Activated CD8-positive, alpha-beta memory T cell treated with anti-CD3 and anti-CD28 coated beads for 24 hours (primary cell): ENCODE measurements around the gene MEX3D.
"Not testable (repeated sequence)": the region's sequence is repeated elsewhere in the genome, so short reads cannot be mapped to it uniquely, and the experiment has no call there.

Experiments
- DNase-seq: peaks from one replicate; pipeline ENCODE4 v3.0.0-alpha.2; 2020

MEX3D gene

DNA sequence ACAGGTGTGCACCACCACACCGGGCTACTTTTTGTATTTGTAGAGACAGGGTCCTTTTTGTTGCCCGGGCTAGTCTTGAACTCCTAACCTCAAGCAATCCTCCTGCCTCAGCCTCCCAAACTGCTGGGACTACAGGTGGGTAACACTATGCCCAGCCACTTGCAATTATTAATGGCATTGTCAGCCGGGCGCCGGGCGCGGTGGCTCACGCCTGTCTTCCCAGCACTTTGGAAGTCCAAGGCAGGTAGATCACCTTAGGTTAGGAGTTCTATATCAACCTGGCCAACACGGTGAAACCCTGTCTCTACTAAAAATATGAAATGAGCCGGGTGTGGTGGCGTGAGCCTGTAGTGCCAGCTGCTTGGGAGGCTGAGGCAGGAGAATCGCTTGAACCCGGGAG lies 2.7 kb upstream of the MEX3D start:
- no peak for DNase-seq

DNA sequence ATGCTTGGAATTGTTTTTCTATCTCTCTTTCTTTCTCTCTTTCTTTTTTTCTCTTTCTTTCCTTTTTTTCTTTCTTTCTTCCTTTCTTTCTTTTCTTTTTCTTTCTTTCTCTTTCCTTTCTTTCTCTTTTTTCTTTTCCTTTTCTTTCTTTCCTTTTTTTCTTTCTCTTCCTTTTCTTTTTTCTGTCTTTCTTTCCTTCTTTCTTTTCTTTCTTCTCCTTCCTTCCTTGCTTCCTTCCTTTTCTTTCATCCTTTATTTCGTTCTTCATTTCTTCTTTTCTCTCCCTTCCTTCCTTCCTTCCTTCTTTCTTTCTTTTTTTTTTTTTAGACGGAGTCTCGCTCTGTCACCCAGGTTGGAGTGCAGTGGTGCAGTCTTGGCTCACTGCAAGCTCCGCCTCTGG lies 1.9 kb upstream of the MEX3D start:
- DNase-seq: no peak

DNA sequence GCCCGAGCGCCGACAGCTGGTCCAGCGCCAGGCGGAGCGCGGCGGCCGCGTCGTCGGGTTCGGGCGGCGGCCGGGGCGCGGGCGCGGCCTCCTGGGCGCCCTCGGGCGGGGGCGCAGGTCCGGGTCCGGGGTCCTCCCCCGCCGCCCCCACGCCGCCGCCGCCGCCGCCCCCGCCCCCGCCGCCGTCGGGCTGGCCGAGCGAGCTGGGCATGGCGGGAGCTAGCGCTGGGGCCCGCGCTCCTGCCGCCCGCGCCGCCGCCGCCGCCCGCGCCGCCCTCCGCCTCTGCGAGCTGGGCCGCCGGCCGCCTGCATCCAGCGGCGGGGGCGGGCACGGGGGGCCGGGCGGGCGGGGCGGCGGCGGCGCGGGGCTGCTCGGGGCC lies 287 bp downstream of the MEX3D start:
- no peak for DNase-seq

DNA sequence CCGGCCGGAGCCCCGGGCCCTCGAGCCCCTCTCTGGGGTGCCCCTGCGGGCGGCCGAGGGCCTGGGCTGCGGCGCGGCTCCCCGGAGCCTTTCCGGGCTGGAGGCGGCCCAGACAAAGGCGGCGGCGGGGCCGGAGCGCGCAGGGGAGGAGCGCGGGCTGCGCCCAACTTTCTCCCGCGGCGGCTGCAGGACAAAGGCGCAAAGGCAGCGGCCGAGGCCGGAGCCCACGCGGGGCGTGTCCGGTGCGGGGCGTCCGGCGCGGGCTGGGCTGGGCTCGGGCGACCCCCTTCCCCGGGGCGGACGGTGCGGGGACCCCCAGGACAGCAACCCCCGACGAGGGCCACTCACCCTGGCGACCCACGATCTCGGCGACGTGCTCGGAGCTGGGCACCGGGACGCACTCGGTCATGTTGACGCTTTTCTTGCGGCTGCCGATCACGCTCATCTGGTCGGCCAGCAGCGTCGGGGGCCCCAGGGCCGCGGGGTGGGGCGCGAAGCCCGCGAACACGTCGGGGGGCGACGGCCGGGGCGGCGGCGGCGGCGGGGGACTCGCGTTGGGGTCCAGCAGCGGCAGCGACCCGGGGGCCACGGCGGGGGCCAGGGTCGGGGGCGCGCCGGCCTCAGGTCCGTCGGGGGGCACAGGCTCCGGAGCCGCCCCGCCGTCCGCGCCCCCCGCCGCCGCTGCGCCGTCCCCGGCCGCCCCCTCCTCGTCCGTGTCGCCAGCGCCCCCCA lies 843 bp downstream of the MEX3D start:
- no peak for DNase-seq

DNA sequence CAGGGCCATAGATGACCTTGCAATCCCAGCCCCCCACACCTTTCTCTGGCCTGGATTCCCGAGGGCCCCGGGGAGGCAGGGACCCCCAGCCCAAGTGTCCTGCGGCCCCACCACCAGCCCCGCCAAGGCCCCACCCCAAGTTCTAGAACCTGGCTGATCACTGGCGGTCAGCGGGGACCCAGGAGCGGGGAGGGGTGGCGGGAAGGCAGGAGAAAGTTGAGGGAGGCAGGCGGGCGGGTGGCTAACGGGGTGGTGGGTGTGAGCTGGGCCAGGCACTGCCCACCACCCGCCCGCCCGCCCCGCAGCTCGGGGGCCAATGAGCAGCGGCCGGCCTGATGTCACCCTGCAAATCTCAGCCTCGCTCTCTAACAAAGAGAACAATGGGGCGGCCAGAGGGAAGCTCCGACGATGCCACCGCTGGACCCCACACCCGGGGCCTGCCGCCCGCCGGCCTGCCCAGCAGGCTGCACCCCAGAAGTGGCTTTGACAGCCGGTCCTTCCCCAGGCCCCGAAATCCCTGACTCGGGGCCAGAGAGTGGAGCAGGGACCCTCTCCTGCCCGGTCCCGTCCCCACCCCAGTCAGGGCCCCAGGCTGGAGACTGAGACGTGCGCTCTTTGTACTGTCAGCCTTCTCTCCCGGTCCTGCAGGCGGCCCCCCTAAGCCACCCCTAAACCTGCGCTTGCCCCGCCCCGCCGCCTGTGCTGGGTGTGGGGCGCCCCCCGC lies 1.6 kb downstream of the MEX3D start:
- no peak for DNase-seq

DNA sequence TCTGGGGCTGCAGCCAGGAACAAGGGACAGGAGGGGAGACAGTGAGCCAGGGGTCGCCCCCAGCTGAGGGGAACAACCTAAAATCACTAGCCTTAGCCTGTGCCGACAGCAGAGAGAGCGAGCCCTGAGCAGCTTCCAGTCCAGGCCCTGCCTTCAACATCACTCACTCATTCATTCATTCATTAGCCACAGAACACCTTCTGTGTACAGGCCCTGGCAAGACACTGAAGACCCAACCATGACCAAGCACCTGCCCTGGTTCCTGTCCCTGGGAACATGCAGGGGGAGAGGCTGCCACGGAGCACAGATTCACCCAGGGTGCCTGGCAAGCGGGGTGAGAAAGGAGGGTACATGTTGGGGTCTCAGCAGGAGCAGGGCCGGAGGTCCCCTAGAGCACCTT lies 4.9 kb downstream of the MEX3D start:
- DNase-seq: no peak

DNA sequence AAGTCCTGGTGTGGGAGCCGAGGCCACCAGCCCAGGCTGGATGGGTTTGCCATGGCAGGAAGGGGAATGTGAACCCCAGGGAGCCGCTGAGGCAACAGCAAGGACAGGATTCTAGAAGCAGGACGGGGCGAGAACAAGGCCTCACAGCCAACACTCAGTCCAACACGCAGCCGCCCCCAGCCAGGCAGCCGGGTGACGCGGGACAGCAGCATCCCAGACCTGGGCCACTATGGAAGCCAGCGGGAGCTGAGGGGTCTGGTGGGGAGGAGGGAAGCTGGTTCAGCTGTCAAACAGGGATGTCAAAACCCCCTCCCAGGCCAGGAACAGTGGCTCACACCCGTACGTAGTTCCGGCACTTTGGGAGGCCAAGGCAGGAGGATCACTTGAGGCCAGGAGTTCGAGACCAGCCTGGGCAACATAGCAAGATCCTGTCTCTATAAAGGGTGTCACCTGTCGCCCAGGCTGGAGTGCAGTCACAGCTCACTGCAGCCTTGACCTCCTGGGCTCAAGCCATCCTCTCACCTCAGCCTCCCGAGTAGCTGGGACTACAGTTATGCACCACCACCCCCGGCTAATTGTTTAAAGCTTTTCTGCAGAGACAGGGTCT lies 6.8 kb downstream of the MEX3D start:
- DNase-seq: no peak

DNA sequence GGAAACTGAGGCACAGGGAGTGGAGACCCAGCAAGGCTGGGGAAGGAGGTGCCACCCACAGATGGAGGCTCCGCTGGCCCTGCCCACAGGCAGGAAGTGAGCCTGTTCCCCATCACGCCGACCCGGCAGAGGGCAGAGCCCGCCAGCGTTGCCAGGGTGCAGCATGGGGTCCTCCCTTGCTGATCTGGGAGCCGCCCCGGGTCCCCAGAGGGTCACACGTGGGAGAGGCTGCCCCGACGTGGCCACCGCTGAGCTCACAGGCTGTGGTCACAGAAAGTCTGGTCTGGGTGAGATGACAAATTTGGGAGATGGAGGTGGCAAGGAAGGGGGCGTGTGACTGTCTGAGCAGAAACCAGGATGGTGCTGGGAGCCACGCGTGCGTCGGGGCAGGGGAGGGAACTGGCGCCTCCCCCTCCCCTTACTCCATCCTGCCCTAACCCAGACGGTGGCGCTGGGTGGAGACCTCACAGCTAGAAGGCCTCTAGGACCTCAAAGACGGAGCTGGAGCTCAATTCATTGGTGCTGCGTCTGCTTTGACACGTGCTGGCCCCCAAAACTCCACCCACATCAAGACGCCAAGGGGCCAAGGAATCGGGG lies 7.7 kb downstream of the MEX3D start:
- DNase-seq: no peak

DNA sequence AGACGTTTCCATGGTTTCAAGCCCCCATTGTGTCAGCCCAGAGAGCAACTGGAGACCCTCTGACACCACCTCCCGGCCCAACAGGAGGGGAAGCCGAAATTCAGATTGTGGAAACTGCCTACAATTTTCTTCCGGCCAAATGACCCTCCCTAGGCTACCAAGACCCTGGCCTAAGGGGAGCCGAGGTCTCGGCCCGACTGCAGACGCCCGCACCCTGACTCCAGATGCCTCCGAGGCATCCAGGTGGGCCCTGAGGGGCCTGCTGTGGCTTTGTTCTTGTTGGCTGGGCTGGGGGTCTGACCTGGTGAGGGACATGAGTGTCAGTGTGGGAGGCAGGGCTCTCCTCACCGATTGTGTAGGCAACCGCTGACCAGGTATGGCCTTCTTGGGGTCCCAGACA lies 9.6 kb downstream of the MEX3D start:
- DNase-seq: no peak

DNA sequence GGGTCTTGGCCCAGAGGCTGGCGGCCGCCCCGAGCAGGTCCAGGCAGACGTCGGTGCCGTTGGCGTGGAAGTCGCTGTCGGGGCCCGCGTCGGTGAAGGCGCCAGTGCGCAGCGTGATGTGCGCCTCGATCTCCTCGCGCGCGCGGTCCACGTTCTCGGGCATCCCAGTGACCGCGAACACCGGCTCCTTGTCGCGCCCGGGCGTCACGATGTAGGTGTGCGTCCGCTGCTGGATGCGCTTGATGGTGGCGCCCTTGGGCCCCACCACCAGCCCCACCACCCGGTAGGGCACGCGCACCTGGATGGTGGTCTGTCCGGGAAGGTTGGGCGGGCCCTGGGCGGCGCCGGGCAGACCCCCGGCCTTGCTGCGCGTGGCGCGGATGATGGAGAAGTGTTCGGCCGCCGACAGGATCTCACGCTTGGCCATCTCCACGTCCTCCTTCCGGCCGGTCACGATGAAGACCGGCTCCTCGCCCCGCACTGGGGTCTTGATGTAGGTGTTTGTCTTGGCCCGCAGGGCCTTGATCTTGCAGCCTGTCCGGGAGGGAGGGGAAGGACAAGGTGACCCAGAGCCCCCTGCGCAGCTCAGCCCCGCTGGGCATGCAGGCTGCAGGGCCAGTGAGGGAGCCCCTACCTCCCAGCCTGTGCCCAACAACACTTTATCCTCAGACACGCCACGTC lies 11.6 kb downstream of the MEX3D start:
- no peak for DNase-seq

DNA sequence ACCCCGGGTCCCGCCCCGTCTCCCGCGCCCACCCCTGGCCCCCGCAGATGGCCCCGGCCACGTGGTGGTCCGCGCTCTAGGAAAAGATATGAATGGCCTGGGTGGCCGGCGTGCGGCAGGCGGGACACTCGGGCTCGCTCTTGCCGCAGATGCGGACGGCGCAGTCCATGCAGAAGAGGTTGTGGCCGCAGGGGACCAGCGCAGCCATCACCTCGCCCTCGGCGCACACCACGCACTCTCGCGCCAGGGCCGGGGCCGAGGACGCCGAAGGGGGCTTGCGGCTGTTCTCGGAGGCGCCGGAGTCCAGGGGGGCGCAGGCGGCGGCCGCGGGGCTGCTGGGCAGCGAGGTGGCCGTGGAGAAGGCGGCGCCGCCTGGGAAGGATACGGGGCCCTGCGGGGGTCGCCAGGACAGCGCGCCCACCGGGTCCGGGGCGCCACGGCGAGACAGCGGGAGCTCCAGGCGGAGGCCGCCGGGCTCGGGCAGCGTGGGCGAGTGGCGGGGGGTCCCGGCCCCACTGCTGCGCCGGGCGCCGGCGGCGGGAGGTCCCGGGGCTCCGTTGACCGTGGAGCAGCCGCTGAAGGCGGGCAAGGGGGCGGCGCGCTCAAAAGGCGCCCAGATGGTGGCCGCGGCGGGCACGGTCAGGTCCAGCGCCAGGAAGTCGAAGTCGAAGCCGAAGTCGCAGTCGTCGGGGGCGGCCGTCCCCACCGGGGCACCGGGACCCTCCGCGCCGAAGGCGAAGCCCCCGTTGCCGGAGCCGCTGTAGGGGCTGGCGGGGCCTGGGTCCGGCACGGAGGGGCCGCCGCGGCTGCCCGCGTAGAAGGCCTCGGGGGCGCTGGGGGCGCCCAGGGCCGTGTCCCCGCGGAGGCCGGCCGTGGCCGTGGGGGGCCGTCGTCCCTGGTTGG lies 12.4 kb downstream of the MEX3D start:
- DNase-seq: no peak

DNA sequence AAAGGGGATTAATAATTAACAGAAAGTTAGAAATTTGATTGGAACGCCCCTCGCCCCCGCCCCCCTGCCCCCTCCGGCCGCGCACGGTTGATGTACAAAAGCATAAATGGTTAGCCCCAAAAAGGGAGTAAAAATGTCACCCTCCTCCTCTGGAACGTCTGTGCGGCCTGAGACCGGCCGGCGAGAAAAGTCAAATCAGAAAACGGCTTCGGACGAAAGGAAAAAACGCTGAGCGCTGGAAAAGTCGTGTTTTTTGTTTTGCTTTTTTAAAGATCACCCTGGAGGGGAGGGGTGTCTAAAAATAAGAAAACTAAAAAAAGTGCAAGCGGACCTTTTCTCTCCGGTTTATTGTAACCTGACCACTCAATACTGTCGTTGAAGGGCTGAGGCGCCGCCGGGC lies 13.2 kb downstream of the MEX3D start:
- DNase-seq: no peak

DNA sequence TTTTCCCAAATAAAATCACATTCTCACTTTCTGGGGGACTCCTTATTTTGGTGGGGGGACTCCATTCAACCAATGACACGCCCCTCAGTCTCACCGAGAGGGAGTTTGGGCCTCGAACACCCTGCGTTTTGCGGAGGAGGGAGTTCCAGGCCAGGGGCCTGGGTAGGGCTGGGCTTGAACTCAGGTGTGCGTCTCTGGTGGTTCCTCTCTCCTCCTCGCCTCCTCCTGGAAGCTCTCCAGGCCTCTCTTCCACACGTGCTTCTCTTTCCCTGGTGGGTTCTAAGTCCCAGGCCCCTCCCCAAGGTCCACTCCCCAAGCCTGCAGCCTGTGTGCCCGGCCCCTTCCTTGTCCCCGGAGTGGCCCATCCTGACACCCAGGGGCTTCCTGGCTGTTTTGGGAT lies 14.7 kb downstream of the MEX3D start:
- DNase-seq: no peak

DNA sequence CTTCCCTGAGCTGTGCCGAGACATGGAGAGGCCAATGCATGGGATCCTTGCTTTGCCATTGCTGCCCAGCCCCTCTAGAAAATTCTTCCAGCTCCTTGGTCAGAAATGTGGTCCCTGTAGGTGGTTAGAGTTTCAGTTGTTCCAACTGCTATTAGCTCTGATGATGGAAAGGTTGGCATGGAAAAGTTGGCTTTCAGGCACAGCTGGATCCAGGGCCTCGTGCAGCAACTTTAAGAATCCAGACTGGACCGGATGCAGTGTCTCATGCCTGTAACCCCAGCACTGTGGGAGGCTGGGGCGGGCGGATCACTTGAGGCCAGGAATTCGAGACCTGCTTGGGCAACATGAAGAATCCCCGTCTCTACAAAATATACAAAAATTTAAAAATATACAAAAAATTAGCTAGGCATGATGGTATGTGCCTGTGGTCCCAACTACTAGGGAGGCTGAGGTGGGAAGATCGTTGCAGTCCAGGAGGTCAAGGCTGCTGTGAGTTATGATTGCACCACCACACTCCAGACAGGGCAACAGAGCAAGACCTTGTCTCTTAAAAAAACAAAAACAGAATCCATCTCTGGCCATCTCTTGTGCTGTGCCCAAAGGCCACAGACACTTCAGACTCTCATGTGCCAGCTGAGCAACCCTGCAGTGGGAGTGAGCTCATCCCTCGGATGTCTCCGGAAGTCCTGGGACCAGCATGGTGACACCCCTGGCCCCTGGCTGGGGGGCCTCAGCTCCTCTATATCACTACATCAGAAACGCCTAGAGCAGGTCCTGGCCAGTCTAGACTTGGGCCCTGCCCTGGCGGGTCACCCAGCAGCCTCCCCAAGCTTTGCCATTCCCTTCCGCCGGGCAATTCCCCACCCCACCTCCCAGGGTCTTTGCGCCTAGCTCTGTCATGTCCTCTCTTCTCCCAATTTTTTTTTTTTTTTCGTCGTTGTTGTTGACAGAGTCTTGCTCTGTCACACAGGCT lies 16.8 kb downstream of the MEX3D start:
- DNase-seq: no peak

DNA sequence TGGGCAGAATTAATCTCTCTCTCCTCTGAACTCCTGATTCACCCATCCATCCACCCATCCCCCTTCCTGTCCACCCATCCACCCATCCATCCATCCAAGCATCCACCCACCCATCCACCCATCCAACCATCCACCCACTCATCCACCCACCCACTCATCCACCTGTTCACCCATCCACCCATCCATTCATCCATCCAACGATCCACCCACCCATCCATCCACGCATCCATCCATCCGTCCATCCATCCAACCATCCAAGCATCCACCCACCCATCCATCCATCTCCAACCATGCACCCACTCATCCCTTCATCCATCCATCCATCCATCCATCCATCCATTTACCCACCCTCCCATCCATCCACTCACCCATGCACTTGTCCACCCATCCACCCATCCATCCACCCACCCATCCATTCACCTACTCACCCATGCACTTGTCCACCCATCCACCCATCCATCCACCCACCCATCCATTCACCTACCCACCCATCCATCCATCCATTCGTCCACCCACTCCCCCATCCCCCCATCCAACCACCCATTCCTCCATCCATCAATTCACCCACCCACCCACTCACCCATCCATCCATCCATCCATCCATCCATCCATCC lies 18.7 kb downstream of the MEX3D start:
- DNase-seq: no peak

DNA sequence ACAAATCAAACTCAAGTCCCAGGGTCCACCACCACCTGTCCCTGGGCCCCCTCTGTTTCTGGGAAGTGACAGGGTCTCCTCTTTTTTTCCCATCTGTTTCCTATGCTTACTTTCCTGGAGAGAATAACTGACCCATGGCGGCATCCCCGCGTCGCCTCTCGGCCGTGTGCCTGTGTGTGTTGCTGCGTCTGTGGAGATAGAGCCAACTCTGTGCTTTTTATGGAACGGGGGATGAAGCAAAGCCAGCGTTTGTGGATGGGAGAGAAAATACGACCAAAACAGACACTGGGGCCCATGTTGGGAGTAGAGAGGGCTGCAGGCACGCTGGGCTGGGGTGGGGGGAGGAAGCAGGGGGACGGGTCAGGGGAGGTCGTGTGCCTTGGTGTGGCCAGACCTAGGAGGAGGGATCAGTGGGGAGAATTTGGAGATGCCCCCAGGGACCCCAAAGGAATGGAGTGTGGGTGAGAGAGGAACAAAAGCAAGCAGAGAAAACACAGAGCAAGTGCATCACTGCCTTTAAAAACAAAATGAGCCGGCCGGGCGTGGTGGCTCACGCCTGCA lies 27.7 kb downstream of the MEX3D start:
- no peak for DNase-seq

DNA sequence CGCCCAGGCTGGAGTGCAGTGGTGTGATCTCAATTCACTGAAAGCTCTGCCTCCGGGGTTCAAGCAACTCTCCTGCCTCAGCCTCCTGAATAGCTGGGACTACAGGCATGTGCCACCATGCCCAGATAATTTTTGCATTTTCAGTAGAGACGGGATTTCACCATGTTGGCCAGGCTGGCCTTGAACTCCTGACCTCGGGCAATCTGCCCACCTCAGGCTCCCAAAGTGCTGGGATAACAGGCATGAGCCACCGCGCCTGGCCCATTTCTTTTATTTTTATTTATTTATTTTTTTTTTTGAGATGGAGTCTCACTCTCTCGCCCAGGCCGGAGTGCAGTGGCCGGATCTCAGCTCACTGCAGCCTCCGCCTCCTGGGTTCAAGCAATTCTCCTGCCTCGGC lies 28.4 kb downstream of the MEX3D start:
- not testable (repeated sequence) for DNase-seq

DNA sequence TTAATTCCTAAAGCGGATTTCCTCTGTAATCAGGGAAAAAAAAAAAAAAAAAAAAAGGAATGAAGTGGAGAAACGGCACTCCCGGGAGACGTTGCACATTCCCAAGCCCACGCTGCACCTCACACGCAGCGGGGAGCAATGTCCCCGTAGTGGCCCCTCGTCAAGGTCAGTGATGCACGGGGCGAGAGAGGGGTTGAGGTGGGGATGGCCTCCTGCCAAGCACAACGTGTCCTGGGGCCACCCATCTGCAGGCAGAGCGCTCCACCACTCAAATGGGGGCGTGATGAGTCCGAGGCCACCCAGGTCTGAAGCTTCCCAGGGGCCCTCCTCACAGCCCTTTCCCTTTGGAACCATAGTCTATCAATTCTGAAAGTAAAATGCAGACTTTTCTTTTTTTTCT lies 29.1 kb downstream of the MEX3D start:
- no peak for DNase-seq

DNA sequence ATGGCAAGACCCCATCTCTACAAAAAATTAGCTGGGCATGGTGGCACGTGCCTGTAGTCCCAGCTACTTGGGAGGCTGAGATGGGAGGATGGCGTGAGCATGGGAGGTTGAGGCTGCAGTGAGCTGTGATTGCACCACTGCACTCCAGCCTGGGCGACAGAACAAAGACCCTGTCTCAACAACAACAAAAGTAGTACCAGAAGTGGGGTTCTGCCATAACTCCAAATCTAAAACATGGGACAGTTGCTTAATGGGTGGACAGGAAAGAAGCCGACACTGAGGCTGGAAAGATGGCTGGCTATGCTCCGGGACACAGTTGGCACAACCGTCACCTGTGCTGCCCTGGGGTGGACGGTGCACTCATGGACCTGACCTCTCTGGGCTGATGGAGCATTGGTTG lies 32.4 kb downstream of the MEX3D start:
- not testable (repeated sequence) for DNase-seq

DNA sequence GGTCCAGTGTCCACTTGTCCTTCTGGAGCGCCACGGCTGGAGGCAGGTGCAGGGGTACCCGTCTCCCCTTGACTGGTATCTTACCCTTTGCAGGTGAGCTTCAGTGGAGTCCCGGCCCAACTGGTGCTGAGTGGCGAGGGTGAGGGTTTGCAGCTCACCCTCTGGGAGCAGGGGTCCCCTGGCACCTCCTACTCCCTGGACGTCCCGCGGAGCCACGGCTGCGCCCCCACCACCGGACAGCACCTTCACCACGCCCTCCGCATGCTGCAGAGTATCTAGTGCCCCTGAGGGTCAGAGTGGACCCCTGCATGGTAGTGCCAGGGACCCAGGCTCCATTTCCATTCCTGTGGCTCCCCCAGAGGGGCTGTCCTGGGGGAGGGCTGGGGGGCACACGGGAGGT lies 33.2 kb downstream of the MEX3D start:
- no peak for DNase-seq
